GM12892 (cell line): ENCODE results near the gene SH3RF3.

Source experiments
- DNase-seq: peaks from one replicate; pipeline ENCODE4 v3.0.0; 2011; ENCODE audit not compliant: insufficient read length
- FAIRE-seq: peaks from 2 replicates; lab custom pipeline; 2011; peaks lifted over from hg19 to GRCh38; lab: Jason Lieb, UNC
- POLR2A ChIP-seq: IDR thresholded peaks from 2 replicates; pipeline ENCODE4 v1.6.1; 2011; ENCODE audit warnings: low read depth, low read length, control low read depth
- POLR2AphosphoS5 ChIP-seq: IDR thresholded peaks from 2 replicates; pipeline ENCODE4 v1.6.1; 2011; ENCODE audit warnings: low read depth, low read length, control low read depth
- TAF1 ChIP-seq: IDR thresholded peaks from 2 replicates; pipeline ENCODE4 v1.6.1; 2011; ENCODE audit warnings: low read depth, mild to moderate bottlenecking, control low read depth, low read length, borderline replicate concordance

The SH3RF3 gene

DNA sequence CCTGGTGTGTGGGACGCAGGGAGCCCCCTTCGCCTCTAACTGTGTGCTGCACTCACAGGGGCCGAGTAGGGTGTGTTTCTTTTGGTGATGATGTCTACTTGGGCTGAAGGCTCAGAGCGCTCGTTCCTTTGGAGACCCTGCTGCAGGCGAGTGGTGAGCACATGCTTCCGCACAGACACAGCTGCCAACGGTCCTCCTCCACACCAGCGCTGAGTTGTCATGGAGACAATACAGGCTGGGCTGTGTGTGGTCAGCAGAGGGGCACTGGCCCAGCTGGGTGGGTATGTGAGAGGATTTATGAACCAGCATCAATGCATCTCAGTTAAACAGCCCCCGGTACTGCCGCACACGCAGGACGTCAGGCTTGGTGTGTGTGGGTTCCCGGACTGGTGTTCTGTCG is 143.5 kb downstream of the SH3RF3 start:
- FAIRE-seq (no peak), DNase-seq (no peak)
- TF ChIP-seq TAF1 (no peak), POLR2A (no peak), POLR2AphosphoS5 (no peak)

GRCh38 chr2:109275120-109276012 is 146.4 kb downstream of the SH3RF3 start:
- DNase-seq (no peak), FAIRE-seq (no peak)
- no peak for TF ChIP-seq POLR2A
- TF ChIP-seq TAF1, result no peak
- TF ChIP-seq POLR2AphosphoS5, result no peak

DNA sequence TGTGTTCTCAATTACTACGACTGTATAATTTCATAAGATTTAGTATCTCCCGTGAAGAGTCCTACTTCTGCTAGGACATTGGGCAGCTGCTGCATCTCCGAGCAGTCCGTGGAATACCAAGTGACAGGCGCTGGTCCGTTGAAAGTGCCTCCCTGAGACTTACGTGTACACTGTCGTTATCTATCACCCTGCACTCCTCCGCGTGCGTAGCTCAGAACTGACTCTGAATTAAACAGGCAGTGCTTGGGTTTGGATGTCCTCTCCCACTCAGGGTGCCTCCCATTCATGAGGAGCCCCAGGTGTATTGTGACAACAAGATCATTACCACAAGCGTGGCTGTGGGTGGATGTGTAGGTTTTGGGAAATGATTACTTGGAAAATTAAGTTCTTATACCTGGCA is 148.4 kb downstream of the SH3RF3 start:
- TF ChIP-seq POLR2A (no peak), POLR2AphosphoS5 (no peak), TAF1 (no peak)
- FAIRE-seq (no peak), DNase-seq (no peak)

GRCh38 chr2:109279243-109279860 is 150.3 kb downstream of the SH3RF3 start:
- no peak for DNase-seq
- TF ChIP-seq POLR2A (no peak), POLR2AphosphoS5 (no peak), TAF1 (no peak)
- FAIRE-seq, result no peak

GRCh38 chr2:109280804-109281203 is 151.8 kb downstream of the SH3RF3 start:
- TF ChIP-seq POLR2AphosphoS5 (no peak), POLR2A (no peak), TAF1 (no peak)
- DNase-seq (no peak), FAIRE-seq (no peak)

DNA sequence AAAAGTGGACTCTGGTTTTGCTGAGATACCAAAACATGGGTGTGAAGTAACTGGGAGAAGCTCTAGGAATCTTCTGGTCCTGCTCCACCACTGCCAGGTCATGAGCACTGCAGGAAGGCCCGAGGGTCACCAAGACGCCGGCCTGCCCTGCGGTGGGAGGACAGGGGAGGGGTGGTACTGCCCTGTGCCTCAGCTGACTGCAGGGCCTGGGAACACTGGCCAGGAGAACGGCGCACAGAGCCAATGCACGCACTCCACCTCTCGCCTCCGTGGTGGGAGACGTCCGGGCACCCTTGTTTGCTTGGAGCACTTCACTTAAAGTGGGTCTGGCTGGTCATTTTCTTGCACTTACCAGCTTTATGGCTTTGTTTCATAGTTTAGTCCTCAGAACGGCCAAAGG is 153.4 kb downstream of the SH3RF3 start:
- FAIRE-seq, result no peak
- DNase-seq, result no peak
- TF ChIP-seq TAF1 (no peak), POLR2AphosphoS5 (no peak), POLR2A (no peak)

DNA sequence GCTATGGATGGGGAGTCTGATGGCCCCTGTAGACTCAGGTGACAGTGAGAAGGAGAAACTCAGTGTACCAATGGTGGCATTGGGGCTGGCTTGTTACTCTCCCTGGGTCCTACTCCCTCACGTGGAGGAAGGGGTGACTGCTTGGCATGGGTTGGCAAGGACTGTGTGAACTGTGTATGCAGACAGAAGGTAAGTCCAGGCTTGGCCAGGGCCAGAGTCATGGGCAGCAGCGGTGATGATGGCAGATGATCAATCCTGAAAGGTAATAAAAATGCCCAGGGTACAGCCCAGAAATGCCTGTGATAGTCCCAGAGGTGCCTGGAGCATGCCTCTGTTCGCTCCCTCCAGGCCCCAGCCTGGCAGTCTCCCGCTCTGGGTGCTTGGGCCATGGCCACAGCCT is 153.9 kb downstream of the SH3RF3 start:
- no peak for FAIRE-seq
- TF ChIP-seq POLR2AphosphoS5 (no peak), POLR2A (no peak), TAF1 (no peak)

DNA sequence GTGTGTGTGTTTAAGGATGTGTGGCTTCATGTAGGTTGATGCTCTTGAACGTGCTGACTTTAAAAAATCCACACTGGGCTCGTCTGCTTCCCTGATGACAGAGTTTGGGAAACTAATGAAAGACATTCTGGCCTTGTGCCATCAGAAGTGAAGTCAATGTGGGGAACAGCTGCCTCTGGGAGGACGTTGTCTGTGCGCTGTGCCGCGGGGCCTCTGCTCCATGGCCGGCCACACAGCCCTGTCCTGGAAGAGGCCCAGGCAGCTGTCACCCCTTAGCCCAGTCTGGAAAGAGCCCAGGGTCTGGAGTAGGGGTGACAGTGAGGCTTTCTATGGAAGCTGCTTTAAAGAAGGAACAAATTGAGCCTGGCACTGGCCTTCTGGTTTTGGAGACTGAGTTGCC is 155.8 kb downstream of the SH3RF3 start:
- FAIRE-seq, result no peak
- no peak for DNase-seq
- TF ChIP-seq POLR2A (no peak), TAF1 (no peak), POLR2AphosphoS5 (no peak)

More for the DNA sequence above, 153.9 kb downstream of the SH3RF3 start:
- no peak for DNase-seq

DNA sequence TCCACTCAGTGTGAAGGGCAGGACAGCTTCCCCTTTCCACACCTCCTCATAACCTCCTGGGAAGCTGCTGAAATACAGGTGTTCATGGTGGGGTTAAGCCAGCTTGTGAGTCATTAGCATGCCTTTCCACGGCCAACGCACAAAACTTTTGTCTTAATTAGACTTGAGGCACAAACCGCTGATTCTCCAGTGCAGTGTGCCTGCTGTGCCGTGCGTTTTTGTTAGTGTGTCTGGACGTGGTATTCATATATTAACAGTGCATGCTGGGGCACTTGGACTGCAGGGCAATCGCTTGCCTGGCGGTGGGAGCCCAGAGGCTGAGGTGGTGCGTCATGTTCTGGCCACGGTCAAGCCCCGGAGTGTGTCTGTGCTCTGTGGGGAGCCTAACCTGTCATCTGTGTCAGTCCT is 156.2 kb downstream of the SH3RF3 start:
- FAIRE-seq (no peak), DNase-seq (no peak)
- TF ChIP-seq POLR2A (no peak), TAF1 (no peak), POLR2AphosphoS5 (no peak)

- FAIRE-seq, result no peak
Measured at GRCh38 chr2:109287413-109287812, 158.4 kb downstream of the SH3RF3 start.

DNA sequence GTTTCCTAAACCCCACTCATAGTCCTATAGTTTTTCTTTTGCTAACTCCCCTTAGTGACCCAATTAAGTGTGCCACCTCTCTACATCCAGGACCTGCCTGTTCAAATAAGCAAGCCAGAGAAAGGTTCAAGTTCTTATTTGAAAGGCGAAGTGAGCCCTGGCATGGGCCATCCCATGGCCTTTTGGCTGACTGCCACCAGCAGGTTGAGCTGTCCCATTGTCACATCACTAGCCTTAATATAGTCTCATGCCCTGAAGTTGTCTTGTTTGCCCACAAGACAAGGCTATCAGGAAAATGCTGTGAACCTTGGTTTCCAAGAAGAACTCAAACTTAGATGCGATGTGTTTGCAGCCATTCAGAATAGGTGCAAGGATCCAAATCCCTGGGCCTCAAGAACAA is 158.8 kb downstream of the SH3RF3 start:
- DNase-seq (no peak), FAIRE-seq (no peak)
- TF ChIP-seq POLR2A (no peak), TAF1 (no peak), POLR2AphosphoS5 (no peak)

More at GRCh38 chr2:109287413-109287812, 158.4 kb downstream of the SH3RF3 start:
- TF ChIP-seq POLR2AphosphoS5 (no peak), TAF1 (no peak), POLR2A (no peak)
- DNase-seq, result no peak

DNA sequence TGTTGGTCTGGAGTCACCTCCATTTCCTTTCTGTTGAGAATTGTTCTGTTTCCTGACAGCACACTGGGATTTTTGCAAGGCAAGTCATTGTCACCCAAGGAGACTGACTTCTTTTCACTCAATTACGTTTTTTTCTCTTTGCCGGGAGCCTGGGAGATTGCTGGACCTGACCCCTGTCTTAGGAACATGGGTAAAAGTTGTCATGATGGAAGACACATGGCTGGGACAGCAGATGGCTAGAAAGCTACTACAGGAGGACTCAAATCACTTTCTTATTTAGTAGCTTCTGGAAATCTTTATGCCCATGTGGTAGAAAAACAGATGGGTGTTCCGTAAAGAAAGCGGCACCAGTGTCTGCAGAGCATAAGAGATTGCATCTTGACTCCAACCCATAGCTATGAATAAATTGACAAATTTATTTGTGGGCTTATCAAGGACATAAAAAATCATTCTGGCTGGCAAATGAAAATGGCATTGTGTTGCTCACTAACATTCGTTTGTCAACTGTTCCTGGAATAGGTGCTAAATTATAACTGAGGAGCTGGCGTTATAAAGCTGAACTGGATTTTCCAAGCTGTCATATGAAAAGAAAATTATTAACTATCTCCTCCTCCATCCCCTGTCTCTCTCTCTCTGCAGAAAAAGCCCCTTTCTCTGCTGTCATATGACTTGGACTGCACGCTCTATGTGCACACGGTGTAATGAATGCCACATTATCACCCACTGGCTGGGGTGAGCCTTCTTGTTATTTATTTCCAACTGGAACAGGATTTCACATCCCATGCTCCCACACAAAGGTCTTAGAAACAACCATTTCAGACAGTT is 159.8 kb downstream of the SH3RF3 start:
- TF ChIP-seq POLR2AphosphoS5 (no peak), POLR2A (no peak), TAF1 (no peak)
- FAIRE-seq (no peak), DNase-seq (no peak)
